Measurements from ENCODE around the gene DNAH11.

- TF ChIP-seq UBTF (IDR thresholded peaks at IDR 0.05; ENCODE audit: borderline replicate concordance in 1 of 2, low read depth in 2 of 2, low read length in 2 of 2), result no peak
- no peak for TF ChIP-seq OTX1 (CRISPR knock-in tag; IDR thresholded peaks at IDR 0.05)
- TF ChIP-seq ZHX1 (conservative IDR thresholded peaks at IDR 0.05; ENCODE audit: low read length), result no peak
- TF ChIP-seq HIVEP1 (CRISPR knock-in tag; IDR thresholded peaks at IDR 0.05), result no peak
- no peak for TF ChIP-seq TAF7 (tag; IDR thresholded peaks at IDR 0.05)
- TF ChIP-seq MTA2 (IDR thresholded peaks at IDR 0.05; ENCODE audit: low read depth), result no peak
- TF ChIP-seq POLR2A (conservative IDR thresholded peaks at IDR 0.05), result no peak
- TF ChIP-seq EP300 (IDR thresholded peaks at IDR 0.05; ENCODE audit: low read length), result no peak
- no peak for TF ChIP-seq ZNF76 (CRISPR knock-in tag; IDR thresholded peaks at IDR 0.05; ENCODE audit: borderline replicate concordance)
- TF ChIP-seq TSHZ1 (CRISPR knock-in tag; IDR thresholded peaks at IDR 0.05), result no peak
- TF ChIP-seq FOS (IDR thresholded peaks at IDR 0.05; ENCODE audit: extremely low read depth, insufficient read length), result no peak
- TF ChIP-seq ZNF780A (CRISPR knock-in tag; IDR thresholded peaks at IDR 0.05), result no peak
- TF ChIP-seq BCLAF1 (IDR thresholded peaks at IDR 0.05; ENCODE audit: borderline replicate concordance in 1 of 2, control insufficient read depth in 1 of 2, low read depth in 2 of 2, low read length in 1 of 2), result no peak
Observed at GRCh38 chr7:21616796-21617436, 74.1 kb downstream of the DNAH11 start.

All from K562 (cell line).